HepG2 (cell line): ENCODE results near the gene TUBA4B. TPM values are rescaled to one million over a fixed set of nuclear protein-coding genes. Genes with fewer than 3 reads are reported as not detected.

ENCODE experiments used
- BCL6 ChIP-seq: IDR thresholded peaks from 2 replicates; pipeline ENCODE4 v1.6.1; 2016; ENCODE audit warnings: missing genetic modification reagents, missing compliant biosample characterization
- FOSL1 ChIP-seq: sonication (generic); formaldehyde crosslinking; IDR thresholded peaks from 2 replicates; pipeline ENCODE4 v1.9.0; 2021; ENCODE audit warnings: missing genetic modification reagents, borderline replicate concordance
- FOXJ3 ChIP-seq: sonication (generic); formaldehyde crosslinking; IDR thresholded peaks from 2 replicates; pipeline ENCODE4 v1.4.0; 2020; ENCODE audit warnings: missing genetic modification reagents, mild to moderate bottlenecking, borderline replicate concordance
- KAT8 ChIP-seq: IDR thresholded peaks from 2 replicates; pipeline ENCODE4 v1.6.1; 2016; ENCODE audit warnings: missing genetic modification reagents, missing compliant biosample characterization
- NFRKB ChIP-seq: fragments of 450-650 bp; IDR thresholded peaks from 2 replicates; pipeline ENCODE4 v1.6.1; 2017
- RBAK ChIP-seq: sonication (generic); formaldehyde crosslinking; IDR thresholded peaks from 2 replicates; pipeline ENCODE4 v1.5.1; 2020; ENCODE audit warnings: mild to moderate bottlenecking, missing genetic modification reagents
- SOX13 ChIP-seq, 3 experiments: fragments of 450-650 bp in 1 of 3; sonication (generic) in 1 of 3; formaldehyde crosslinking in 1 of 3; IDR thresholded peaks in 2 of 3; conservative IDR thresholded peaks in 1 of 3; 2 replicates each; pipeline versions ENCODE4 v1.5.0 to v1.6.1; 2016 to 2020; ENCODE audit warnings: antibody characterized with exemption in 1 of 3, mild to moderate bottlenecking in 1 of 3, missing compliant biosample characterization in 1 of 3, missing genetic modification reagents in 1 of 3, moderate library complexity in 1 of 3
- TERF1 ChIP-seq: sonication (generic); formaldehyde crosslinking; IDR thresholded peaks from 2 replicates; pipeline ENCODE4 v1.8.0; 2022; ENCODE audit warnings: mild to moderate bottlenecking, missing genetic modification reagents, moderate library complexity
- ZMYM2 ChIP-seq: sonication (generic); formaldehyde crosslinking; IDR thresholded peaks from 2 replicates; pipeline ENCODE4 v1.8.0; 2022; ENCODE audit warnings: mild to moderate bottlenecking, missing genetic modification reagents
- ZNF124 ChIP-seq: sonication (generic); formaldehyde crosslinking; IDR thresholded peaks from 2 replicates; pipeline ENCODE4 v1.4.0; 2020; ENCODE audit warnings: missing genetic modification reagents
- ZNF616 ChIP-seq: sonication (generic); formaldehyde crosslinking; IDR thresholded peaks from 2 replicates; pipeline ENCODE4 v1.5.0; 2020; ENCODE audit warnings: low read depth, mild to moderate bottlenecking, missing genetic modification reagents
- polyA plus RNA-seq, 8 experiments: library from polyadenylated mRNA; depleted of rRNA in 3 of 8; stranded (reverse) in 7 of 8; unstranded in 1 of 8; fragments of >200 nt; fragmentation: Illumina TruSeq in 4 of 8; extraction: Trizol in 4 of 8; gene quantifications; 2 replicates each; pipeline versions ENCODE4 v1.2.1 to v1.2.3, GENCODE V29; 2011 to 2016; ENCODE audit warnings: low read depth in 4 of 8, missing spikeins in 1 of 8, mixed read lengths in 1 of 8; ENCODE audit not compliant: insufficient read depth in 1 of 8
- total RNA-seq, 5 experiments: library from RNA; depleted of rRNA; stranded (reverse); fragments of >200 nt; fragmentation: Illumina TruSeq; extraction: Trizol; gene quantifications; 2 replicates each; pipeline ENCODE4 v1.2.3, GENCODE V29; 2016; ENCODE audit warnings: low read depth in 1 of 5
- TF ChIP-seq, protein P1 (sequence below): sonication (generic); formaldehyde crosslinking; IDR thresholded peaks from 2 replicates; pipeline ENCODE4 v1.4.0; 2020; ENCODE audit warnings: missing genetic modification reagents, mild to moderate bottlenecking, borderline replicate concordance
- TF ChIP-seq, protein P2 (sequence below): sonication (generic); formaldehyde crosslinking; IDR thresholded peaks from 2 replicates; pipeline ENCODE4 v1.8.1; 2023; ENCODE audit warnings: mild to moderate bottlenecking, missing genetic modification reagents, borderline replicate concordance
- TF ChIP-seq, protein P3 (sequence below): sonication (generic); formaldehyde crosslinking; IDR thresholded peaks from 2 replicates; pipeline ENCODE4 v1.5.0; 2020; ENCODE audit warnings: mild to moderate bottlenecking, missing genetic modification reagents, borderline replicate concordance

The TUBA4B gene
- total and polyA plus RNA-seq, 2 of the 13 experiments (the other 11 are each of a cell fraction or from before 2014, with no cell fraction given) = 0.18 to 0.22 TPM

GRCh38 chr2:219249203-219249980 is 3.7 kb upstream of the TUBA4B start (continued):
- TF ChIP-seq TERF1 (CRISPR knock-in tag) = no peak
- TF ChIP-seq KAT8 (CRISPR knock-in tag) = peak; percentile 65; the same call in 1 of the 2 replicates
- TF ChIP-seq, protein P1, sequence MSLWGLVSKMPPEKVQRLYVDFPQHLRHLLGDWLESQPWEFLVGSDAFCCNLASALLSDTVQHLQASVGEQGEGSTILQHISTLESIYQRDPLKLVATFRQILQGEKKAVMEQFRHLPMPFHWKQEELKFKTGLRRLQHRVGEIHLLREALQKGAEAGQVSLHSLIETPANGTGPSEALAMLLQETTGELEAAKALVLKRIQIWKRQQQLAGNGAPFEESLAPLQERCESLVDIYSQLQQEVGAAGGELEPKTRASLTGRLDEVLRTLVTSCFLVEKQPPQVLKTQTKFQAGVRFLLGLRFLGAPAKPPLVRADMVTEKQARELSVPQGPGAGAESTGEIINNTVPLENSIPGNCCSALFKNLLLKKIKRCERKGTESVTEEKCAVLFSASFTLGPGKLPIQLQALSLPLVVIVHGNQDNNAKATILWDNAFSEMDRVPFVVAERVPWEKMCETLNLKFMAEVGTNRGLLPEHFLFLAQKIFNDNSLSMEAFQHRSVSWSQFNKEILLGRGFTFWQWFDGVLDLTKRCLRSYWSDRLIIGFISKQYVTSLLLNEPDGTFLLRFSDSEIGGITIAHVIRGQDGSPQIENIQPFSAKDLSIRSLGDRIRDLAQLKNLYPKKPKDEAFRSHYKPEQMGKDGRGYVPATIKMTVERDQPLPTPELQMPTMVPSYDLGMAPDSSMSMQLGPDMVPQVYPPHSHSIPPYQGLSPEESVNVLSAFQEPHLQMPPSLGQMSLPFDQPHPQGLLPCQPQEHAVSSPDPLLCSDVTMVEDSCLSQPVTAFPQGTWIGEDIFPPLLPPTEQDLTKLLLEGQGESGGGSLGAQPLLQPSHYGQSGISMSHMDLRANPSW (CRISPR knock-in tag) = peak; percentile 37; the same call in 1 of the 2 replicates
- TF ChIP-seq ZMYM2 (CRISPR knock-in tag) = 0 out of 2 replicates have a peak, but pooled peaks have one; percentile 40
- peak; percentile 87 for TF ChIP-seq FOXJ3
- TF ChIP-seq, protein P2, sequence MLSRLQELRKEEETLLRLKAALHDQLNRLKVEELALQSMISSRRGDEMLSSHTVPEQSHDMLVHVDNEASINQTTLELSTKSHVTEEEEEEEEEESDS (CRISPR knock-in tag) = no peak; the same call in 1 of the 2 replicates
- no peak for TF ChIP-seq NFRKB
- 0 out of 2 replicates have a peak, but pooled peaks have one; percentile 30 for TF ChIP-seq ZNF616 (CRISPR knock-in tag)
- 0 out of 2 replicates have a peak, but pooled peaks have one; percentile 10 for TF ChIP-seq ZNF124 (CRISPR knock-in tag)
- 0 out of 2 replicates have a peak, but pooled peaks have one; percentile 59 for TF ChIP-seq RBAK (CRISPR knock-in tag)
- TF ChIP-seq FOSL1 (CRISPR knock-in tag) = no peak
- TF ChIP-seq, protein P3, sequence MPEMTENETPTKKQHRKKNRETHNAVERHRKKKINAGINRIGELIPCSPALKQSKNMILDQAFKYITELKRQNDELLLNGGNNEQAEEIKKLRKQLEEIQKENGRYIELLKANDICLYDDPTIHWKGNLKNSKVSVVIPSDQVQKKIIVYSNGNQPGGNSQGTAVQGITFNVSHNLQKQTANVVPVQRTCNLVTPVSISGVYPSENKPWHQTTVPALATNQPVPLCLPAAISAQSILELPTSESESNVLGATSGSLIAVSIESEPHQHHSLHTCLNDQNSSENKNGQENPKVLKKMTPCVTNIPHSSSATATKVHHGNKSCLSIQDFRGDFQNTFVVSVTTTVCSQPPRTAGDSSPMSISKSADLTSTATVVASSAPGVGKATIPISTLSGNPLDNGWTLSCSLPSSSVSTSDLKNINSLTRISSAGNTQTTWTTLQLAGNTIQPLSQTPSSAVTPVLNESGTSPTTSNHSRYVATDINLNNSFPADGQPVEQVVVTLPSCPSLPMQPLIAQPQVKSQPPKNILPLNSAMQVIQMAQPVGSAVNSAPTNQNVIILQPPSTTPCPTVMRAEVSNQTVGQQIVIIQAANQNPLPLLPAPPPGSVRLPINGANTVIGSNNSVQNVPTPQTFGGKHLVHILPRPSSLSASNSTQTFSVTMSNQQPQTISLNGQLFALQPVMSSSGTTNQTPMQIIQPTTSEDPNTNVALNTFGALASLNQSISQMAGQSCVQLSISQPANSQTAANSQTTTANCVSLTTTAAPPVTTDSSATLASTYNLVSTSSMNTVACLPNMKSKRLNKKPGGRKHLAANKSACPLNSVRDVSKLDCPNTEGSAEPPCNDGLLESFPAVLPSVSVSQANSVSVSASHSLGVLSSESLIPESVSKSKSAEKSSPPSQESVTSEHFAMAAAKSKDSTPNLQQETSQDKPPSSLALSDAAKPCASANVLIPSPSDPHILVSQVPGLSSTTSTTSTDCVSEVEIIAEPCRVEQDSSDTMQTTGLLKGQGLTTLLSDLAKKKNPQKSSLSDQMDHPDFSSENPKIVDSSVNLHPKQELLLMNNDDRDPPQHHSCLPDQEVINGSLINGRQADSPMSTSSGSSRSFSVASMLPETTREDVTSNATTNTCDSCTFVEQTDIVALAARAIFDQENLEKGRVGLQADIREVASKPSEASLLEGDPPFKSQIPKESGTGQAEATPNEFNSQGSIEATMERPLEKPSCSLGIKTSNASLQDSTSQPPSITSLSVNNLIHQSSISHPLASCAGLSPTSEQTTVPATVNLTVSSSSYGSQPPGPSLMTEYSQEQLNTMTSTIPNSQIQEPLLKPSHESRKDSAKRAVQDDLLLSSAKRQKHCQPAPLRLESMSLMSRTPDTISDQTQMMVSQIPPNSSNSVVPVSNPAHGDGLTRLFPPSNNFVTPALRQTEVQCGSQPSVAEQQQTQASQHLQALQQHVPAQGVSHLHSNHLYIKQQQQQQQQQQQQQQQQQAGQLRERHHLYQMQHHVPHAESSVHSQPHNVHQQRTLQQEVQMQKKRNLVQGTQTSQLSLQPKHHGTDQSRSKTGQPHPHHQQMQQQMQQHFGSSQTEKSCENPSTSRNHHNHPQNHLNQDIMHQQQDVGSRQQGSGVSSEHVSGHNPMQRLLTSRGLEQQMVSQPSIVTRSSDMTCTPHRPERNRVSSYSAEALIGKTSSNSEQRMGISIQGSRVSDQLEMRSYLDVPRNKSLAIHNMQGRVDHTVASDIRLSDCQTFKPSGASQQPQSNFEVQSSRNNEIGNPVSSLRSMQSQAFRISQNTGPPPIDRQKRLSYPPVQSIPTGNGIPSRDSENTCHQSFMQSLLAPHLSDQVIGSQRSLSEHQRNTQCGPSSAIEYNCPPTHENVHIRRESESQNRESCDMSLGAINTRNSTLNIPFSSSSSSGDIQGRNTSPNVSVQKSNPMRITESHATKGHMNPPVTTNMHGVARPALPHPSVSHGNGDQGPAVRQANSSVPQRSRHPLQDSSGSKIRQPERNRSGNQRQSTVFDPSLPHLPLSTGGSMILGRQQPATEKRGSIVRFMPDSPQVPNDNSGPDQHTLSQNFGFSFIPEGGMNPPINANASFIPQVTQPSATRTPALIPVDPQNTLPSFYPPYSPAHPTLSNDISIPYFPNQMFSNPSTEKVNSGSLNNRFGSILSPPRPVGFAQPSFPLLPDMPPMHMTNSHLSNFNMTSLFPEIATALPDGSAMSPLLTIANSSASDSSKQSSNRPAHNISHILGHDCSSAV = 0 out of 2 replicates have a peak, but pooled peaks have one; percentile 83
- no peak for TF ChIP-seq SOX13 (IDR thresholded peaks at IDR 0.05)
- no peak; a peak in 2 of 4 replicates for TF ChIP-seq SOX13 (CRISPR knock-in tag; conservative IDR thresholded peaks at IDR 0.05 in 1 of 2, IDR thresholded peaks at IDR 0.05 in 1 of 2)
- peak; percentile 36; the same call in 1 of the 2 replicates for TF ChIP-seq BCL6 (CRISPR knock-in tag)
